Thyroid gland (tissue), 4 donors: ENCODE results near the gene ANO7.

Experiments used
- POLR2A ChIP-seq, 2 donors: fragments of 450-650 bp; IDR thresholded peaks; one replicate each; pipeline ENCODE4 v1.6.1; 2017; ENCODE audit warnings: antibody characterized with exemption in 2 of 2, mild to moderate bottlenecking in 2 of 2, moderate library complexity in 1 of 2
- TF ChIP-seq, protein P1 (sequence below), 6 experiments: fragments of 200-600 bp in 3 of 6; fragments of 450-650 bp in 3 of 6; sonication (generic) in 3 of 6; IDR thresholded peaks; one replicate each; pipeline ENCODE4 v1.5.1; 2016 to 2019; ENCODE audit warnings: antibody characterized with exemption in 6 of 6, mild to moderate bottlenecking in 2 of 6, inconsistent platforms in 1 of 6, moderate library complexity in 1 of 6

DNA sequence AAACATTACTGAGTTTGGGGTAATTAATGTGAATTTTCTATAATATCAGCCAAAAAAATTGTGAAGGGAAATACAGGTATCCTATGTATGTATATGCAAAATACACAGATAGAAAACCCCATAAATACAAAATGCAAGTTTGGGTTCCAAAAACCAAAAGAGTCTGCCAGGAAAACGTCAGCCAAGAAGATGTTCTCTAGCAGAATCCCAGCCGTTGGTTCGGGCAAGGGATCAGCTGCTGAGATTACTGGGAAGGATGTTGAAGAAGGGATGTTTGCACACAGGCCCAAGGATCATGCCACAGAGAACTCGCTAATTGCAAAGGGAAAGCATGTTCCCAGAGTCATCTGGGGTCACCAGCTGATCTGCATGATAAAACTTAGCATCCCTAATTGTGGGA lies 9.5 kb upstream of the ANO7 start:
- TF ChIP-seq, protein P1, sequence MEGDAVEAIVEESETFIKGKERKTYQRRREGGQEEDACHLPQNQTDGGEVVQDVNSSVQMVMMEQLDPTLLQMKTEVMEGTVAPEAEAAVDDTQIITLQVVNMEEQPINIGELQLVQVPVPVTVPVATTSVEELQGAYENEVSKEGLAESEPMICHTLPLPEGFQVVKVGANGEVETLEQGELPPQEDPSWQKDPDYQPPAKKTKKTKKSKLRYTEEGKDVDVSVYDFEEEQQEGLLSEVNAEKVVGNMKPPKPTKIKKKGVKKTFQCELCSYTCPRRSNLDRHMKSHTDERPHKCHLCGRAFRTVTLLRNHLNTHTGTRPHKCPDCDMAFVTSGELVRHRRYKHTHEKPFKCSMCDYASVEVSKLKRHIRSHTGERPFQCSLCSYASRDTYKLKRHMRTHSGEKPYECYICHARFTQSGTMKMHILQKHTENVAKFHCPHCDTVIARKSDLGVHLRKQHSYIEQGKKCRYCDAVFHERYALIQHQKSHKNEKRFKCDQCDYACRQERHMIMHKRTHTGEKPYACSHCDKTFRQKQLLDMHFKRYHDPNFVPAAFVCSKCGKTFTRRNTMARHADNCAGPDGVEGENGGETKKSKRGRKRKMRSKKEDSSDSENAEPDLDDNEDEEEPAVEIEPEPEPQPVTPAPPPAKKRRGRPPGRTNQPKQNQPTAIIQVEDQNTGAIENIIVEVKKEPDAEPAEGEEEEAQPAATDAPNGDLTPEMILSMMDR (IDR thresholded peaks at IDR 0.05), result no peak
- TF ChIP-seq POLR2A (IDR thresholded peaks at IDR 0.05), result no peak
